Smooth muscle cell (in vitro differentiated cells): ENCODE results near the gene ATP5ME. TPM values are rescaled to one million over a fixed set of nuclear protein-coding genes. Genes with fewer than 3 reads are reported as not detected.

Experiments
- DNase-seq: peaks from one replicate; lab custom pipeline; 2025; ENCODE audit not compliant: unreplicated experiment; lab: John Stamatoyannopoulos, UW
- H2AFZ ChIP-seq: fragments of 200-600 bp; sonication (generic); 2 replicates; pipeline ENCODE4 v1.6.0; 2016; ENCODE audit warnings: antibody characterized with exemption, low read depth, mild to moderate bottlenecking
- H3F3A ChIP-seq: fragments of 200-600 bp; sonication (generic); 2 replicates; pipeline ENCODE4 v1.6.0; 2017; ENCODE audit warnings: antibody characterized with exemption, low read depth
- H3K27ac ChIP-seq: fragments of 200-600 bp; sonication (generic); 2 replicates; pipeline ENCODE4 v1.5.1; 2016; ENCODE audit warnings: low read depth, mild to moderate bottlenecking
- H3K27me3 ChIP-seq: fragments of 200-600 bp; sonication (generic); 2 replicates; pipeline ENCODE4 v1.6.1; 2016; ENCODE audit warnings: low read depth, mild to moderate bottlenecking
- H3K36me3 ChIP-seq: fragments of 200-600 bp; sonication (generic); 2 replicates; pipeline ENCODE4 v1.5.1; 2016; ENCODE audit warnings: low read depth
- H3K4me1 ChIP-seq: fragments of 200-600 bp; sonication (generic); 2 replicates; pipeline ENCODE4 v1.5.1; 2016; ENCODE audit warnings: low read depth
- H3K4me2 ChIP-seq: fragments of 200-600 bp; sonication (generic); 2 replicates; pipeline ENCODE4 v1.6.0; 2016; ENCODE audit warnings: mild to moderate bottlenecking
- H3K4me3 ChIP-seq: fragments of 200-600 bp; sonication (generic); 2 replicates; pipeline ENCODE4 v1.5.1; 2016; ENCODE audit warnings: mild to moderate bottlenecking
- H3K79me2 ChIP-seq: fragments of 200-600 bp; sonication (generic); 2 replicates; pipeline ENCODE4 v1.6.0; 2016; ENCODE audit warnings: low read depth, mild to moderate bottlenecking
- H3K9ac ChIP-seq: fragments of 200-600 bp; sonication (generic); 2 replicates; pipeline ENCODE4 v1.6.0; 2016; ENCODE audit warnings: low read depth
- H3K9me3 ChIP-seq: fragments of 200-600 bp; sonication (generic); replicated peaks from 2 replicates; pipeline ENCODE4 v1.5.1; 2016; ENCODE audit warnings: low read depth
- H4K20me1 ChIP-seq: fragments of 200-600 bp; sonication (generic); 2 replicates; pipeline ENCODE4 v1.6.0; 2016; ENCODE audit warnings: low read depth
- WGBS: methylation state at CpG from one replicate; pipeline ENCODE4 v1.1.7; 2016; ENCODE audit warnings: low lambda C conversion rate; 5-methylcytosine and 5-hydroxymethylcytosine counted together
- polyA plus RNA-seq: library from polyadenylated mRNA; unstranded; fragments of >200 nt; fragmentation: Nextera tagmentation; extraction: Ambion mirVana; gene quantifications from 2 replicates; pipeline ENCODE4 v1.2.1, GENCODE V29; 2016
- total RNA-seq: library from RNA; depleted of rRNA; stranded (reverse); fragments of >200 nt; gene quantifications from 2 replicates; pipeline ENCODE4 v1.2.3, GENCODE V29; 2014
- TF ChIP-seq, protein P1 (sequence below): fragments of 200-600 bp; sonication (generic); IDR thresholded peaks from 2 replicates; pipeline ENCODE4 v1.5.1; 2017; ENCODE audit warnings: borderline replicate concordance, mild to moderate bottlenecking, antibody characterized with exemption; ENCODE audit not compliant: insufficient read depth, poor library complexity, severe bottlenecking

The ATP5ME gene
- total and polyA plus RNA-seq, 2 experiments from 2014 or later, result 95.4 to 699 TPM

DNA sequence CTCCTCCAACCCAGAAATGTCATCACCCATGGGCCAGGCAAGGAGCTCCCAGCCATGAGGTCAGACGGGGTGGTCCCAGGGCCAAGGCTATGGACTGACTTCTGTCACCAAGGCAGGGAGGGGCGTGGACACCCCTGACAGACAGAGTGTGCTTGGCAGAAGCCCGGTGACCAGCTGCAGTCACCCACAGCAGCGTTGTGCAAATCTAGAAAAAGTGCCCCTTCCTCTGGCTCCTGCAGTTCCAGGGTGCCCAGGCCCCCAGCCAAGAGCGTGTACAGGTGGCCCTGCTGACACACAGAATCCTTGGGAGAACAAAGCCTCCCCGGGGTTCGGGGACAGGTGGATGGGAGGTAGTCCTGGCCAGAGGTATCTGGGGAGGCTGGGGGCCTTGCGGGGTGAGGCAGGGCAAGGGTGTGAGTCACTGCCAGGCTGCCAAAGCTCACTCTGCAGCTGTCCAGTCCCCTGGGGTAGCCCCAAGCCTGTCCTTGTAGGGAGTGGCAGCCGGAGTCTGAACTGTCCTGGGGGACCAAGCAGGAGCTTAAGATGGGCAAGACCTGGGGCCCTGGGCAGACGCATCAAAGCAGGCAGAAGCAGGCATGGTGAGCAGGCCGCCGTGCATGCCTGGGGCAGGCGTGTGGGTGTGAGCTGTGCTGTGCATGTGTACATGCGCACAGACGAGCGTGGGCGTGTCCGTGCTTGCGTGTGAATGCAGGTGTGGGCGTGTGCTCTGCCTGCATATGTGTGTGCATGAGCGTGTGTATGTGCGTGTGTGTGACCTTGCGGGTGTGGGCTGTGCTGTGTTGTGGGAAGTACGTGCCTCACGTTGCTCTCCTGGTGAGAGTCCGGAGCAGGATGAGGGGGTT, 3.6 kb upstream of the ATP5ME start:
- TF ChIP-seq, protein P1, sequence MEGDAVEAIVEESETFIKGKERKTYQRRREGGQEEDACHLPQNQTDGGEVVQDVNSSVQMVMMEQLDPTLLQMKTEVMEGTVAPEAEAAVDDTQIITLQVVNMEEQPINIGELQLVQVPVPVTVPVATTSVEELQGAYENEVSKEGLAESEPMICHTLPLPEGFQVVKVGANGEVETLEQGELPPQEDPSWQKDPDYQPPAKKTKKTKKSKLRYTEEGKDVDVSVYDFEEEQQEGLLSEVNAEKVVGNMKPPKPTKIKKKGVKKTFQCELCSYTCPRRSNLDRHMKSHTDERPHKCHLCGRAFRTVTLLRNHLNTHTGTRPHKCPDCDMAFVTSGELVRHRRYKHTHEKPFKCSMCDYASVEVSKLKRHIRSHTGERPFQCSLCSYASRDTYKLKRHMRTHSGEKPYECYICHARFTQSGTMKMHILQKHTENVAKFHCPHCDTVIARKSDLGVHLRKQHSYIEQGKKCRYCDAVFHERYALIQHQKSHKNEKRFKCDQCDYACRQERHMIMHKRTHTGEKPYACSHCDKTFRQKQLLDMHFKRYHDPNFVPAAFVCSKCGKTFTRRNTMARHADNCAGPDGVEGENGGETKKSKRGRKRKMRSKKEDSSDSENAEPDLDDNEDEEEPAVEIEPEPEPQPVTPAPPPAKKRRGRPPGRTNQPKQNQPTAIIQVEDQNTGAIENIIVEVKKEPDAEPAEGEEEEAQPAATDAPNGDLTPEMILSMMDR, result no peak
- H3K36me3 ChIP-seq, result no peaks in the 10 kb centered on the region
- no peaks in the 10 kb centered on the region for H3K9me3 ChIP-seq
- H3K4me3 ChIP-seq, result no peak overlapping the region
- H3K4me2 ChIP-seq, result no peak overlapping the region
- no peak for DNase-seq
- H3K79me2 ChIP-seq, result peaks cover 19% of the 10 kb centered on the region
- no peaks in the 10 kb centered on the region for H4K20me1 ChIP-seq
- H2AFZ ChIP-seq, result no peak overlapping the region
- peaks cover 20% of the 10 kb centered on the region for H3K4me1 ChIP-seq
- H3K9ac ChIP-seq, result no peak overlapping the region
- no peaks in the 10 kb centered on the region for H3K27me3 ChIP-seq
- no peak overlapping the region for H3K27ac ChIP-seq
- H3F3A ChIP-seq, result no peaks in the 10 kb centered on the region
- WGBS, result 79% methylated on average over 26 of the region's 26 CpGs

DNA sequence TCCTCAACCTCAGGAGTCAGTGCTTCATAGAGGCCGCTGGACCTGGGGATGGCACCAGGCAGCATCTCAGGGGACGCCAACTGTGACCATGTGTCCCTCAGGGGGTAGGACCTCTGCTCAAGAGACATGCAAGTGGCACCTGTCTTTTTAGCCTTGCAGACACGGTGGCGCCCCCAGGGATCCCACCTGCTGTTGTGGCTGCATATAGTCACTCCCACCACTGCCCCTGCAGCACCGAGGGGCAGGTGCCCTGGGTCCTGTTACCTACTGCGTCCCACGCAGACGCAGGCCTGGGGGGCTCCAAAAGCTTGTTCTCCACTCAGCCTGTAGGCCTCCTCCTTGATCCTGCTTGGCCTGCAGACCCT, 2.8 kb upstream of the ATP5ME start:
- no peak for DNase-seq
- Histone ChIP-seq H3K9me3 (no peaks in the 10 kb centered on the region), H3K27me3 (no peaks in the 10 kb centered on the region), H3F3A (no peaks in the 10 kb centered on the region), H3K36me3 (no peaks in the 10 kb centered on the region), H4K20me1 (no peaks in the 10 kb centered on the region), H3K9ac (no peak overlapping the region), H3K79me2 (peaks cover 19% of the 10 kb centered on the region), H2AFZ (no peak overlapping the region), H3K4me2 (no peak overlapping the region), H3K4me3 (no peak overlapping the region), H3K4me1 (peaks cover 20% of the 10 kb centered on the region), H3K27ac (no peak overlapping the region)
- TF ChIP-seq, protein P1, result no peak
- 93% methylated on average over 8 of the region's 8 CpGs for WGBS

DNA sequence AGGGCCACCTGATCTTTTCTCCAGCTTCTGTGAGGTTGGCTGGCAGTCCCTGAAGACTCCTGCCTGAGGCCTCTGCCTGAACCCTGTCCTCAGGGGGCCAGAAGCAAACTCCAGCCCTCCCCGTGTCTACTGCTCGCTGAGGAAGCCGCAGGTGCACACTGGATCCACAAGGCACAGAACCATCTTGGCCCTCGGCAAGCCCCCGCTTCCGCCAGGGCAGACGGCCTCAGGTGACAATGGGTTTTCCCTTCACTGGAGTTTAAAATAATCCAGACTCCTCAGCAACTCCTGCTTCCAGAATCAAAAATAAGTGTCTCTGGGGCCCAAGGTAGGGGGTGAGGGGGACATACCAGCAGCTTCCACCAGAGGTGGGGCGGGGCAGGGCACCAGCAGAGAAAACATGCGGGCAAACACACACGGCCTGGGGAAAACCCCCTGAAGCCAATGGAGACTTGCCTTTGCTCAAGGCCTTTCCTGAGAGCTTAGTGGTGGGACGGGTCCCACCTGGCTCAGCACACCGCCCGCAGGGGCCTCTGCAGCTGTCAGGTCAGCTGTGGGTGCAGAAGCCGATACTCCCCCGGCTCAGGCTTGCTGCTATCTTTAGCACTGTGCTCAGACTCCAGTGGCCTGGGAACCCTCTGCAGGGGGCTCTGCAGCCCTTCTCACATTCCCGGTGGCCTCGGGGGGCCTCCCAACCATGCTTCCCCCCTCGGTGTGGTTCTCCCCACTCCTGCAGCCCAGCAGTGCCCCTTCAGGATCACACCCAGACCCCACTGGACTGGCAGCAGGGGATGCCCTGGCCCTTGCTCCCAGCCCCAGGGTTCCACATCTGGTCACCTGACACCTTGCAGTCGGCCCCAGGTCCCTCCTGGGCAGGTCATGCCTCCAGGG, 2.1 kb upstream of the ATP5ME start:
- WGBS, result 92% methylated on average over 19 of the region's 19 CpGs
- no peak overlapping the region for H3K4me3 ChIP-seq
- TF ChIP-seq, protein P1, result no peak

More for the DNA sequence above, 2.1 kb upstream of the ATP5ME start:
- H3K79me2 ChIP-seq, result peaks cover 19% of the 10 kb centered on the region
- H3F3A ChIP-seq, result no peaks in the 10 kb centered on the region
- peaks cover 20% of the 10 kb centered on the region for H3K4me1 ChIP-seq
- H2AFZ ChIP-seq, result no peak overlapping the region
- no peak overlapping the region for H3K9ac ChIP-seq
- no peaks in the 10 kb centered on the region for H4K20me1 ChIP-seq
- H3K9me3 ChIP-seq, result no peaks in the 10 kb centered on the region
- no peak for DNase-seq
- H3K36me3 ChIP-seq, result no peaks in the 10 kb centered on the region
- H3K4me2 ChIP-seq, result no peak overlapping the region
- no peaks in the 10 kb centered on the region for H3K27me3 ChIP-seq
- H3K27ac ChIP-seq, result no peak overlapping the region
